Neural crest cell (in vitro differentiated cells): ENCODE measurements around the gene ATP8A1. TPM values are rescaled to one million over a fixed set of nuclear protein-coding genes. Genes with fewer than 3 reads are reported as not detected.

Experiments used
- DNase-seq: peaks from one replicate; pipeline ENCODE4 v3.0.0; 2021; ENCODE audit warnings: low read depth, mixed read lengths, low spot score
- H3K27ac Mint-ChIP-seq: one replicate; pipeline ENCODE4 v1.8.0; 2021; ENCODE audit warnings: mild to moderate bottlenecking, mixed read lengths; ENCODE audit not compliant: unreplicated experiment
- H3K27me3 Mint-ChIP-seq: 2 replicates; pipeline ENCODE4 v1.8.0; 2021; ENCODE audit warnings: low read depth, mild to moderate bottlenecking, mixed read lengths
- H3K36me3 Mint-ChIP-seq: 2 replicates; pipeline ENCODE4 v1.8.0; 2021; ENCODE audit warnings: low read depth, mild to moderate bottlenecking, mixed read lengths
- H3K4me1 Mint-ChIP-seq: 2 replicates; pipeline ENCODE4 v1.8.0; 2021; ENCODE audit warnings: mixed read lengths
- H3K4me3 Mint-ChIP-seq: one replicate; pipeline ENCODE4 v1.8.0; 2021; ENCODE audit warnings: mild to moderate bottlenecking, mixed read lengths
- H3K9me3 Mint-ChIP-seq: 2 replicates; pipeline ENCODE4 v1.8.0; 2021; ENCODE audit warnings: mixed read lengths
- CTCF ChIP-seq: fragments of 200-600 bp; sonication (generic); conservative IDR thresholded peaks from 2 replicates; pipeline ENCODE4 v1.5.0; 2021; ENCODE audit warnings: antibody characterized with exemption, mild to moderate bottlenecking
- total RNA-seq: library from RNA; stranded (reverse); gene quantifications from 2 replicates; pipeline ENCODE4 v1.2.1, GENCODE V29; 2021

Gene ATP8A1
- total RNA-seq, 1 donor from 2014 or later = 11.9 TPM

- Mint-ChIP-seq H3K9me3 (no peaks in the 10 kb centered on the region), H3K4me1 (peaks cover 40% of the 10 kb centered on the region), H3K27ac (peak within 1 kb of the TSS; percentile 83), H3K4me3 (peak within 1 kb of the TSS; percentile 95), H3K27me3 (peaks cover 83% of the 10 kb centered on the region), H3K36me3 (peaks cover 2% of the 10 kb centered on the region)
- DNase-seq = peak; percentile 43
- TF ChIP-seq CTCF = no peak
Observed at GRCh38 chr4:42396752-42397634, 259.9 kb downstream of the ATP8A1 start, which contains the start of gene SHISA3. SHISA3 (plus strand) TSS chr4:42397488; CDS start chr4:42398057, 569 bp downstream.

- Mint-ChIP-seq H3K9me3 (no peaks in the 10 kb centered on the region), H3K27ac (peak overlapping the region; percentile 60), H3K27me3 (peaks cover 84% of the 10 kb centered on the region), H3K36me3 (peaks cover 3% of the 10 kb centered on the region), H3K4me1 (peaks cover 43% of the 10 kb centered on the region), H3K4me3 (peak overlapping the region; percentile 82)
- DNase-seq = no peak
- no peak for TF ChIP-seq CTCF
Observed at GRCh38 chr4:42396361-42396751, 260.5 kb downstream of the ATP8A1 start.

DNA sequence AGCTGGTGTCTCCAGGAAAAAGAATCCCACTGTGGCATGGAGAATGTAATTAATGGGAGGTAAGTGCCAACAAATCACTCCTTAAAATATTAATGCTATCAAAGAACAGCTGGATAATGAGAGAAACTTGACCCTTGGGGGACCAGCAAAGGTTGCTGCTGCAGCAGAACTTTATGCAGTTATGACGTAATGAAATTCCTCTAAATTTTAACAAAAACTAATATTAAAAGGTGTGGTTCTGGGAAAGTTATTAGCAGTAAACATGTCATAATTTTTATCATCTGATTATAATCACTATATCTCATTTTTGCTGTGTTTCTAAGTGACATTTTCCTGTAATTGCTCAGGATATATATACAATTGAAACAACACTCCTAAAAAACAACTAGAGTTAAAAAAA lies 261.3 kb downstream of the ATP8A1 start:
- Mint-ChIP-seq H3K9me3 (no peaks in the 10 kb centered on the region), H3K27me3 (peaks cover 82% of the 10 kb centered on the region), H3K4me1 (peaks cover 42% of the 10 kb centered on the region), H3K36me3 (peaks cover 3% of the 10 kb centered on the region), H3K4me3 (peak overlapping the region; percentile 25), H3K27ac (no peak overlapping the region)
- DNase-seq = no peak
- TF ChIP-seq CTCF = no peak

- Mint-ChIP-seq H3K27ac (no peak overlapping the region), H3K4me3 (peak overlapping the region; percentile 22), H3K36me3 (peaks cover 3% of the 10 kb centered on the region), H3K27me3 (peaks cover 60% of the 10 kb centered on the region), H3K4me1 (peaks cover 26% of the 10 kb centered on the region), H3K9me3 (no peaks in the 10 kb centered on the region)
- DNase-seq = no peak
- TF ChIP-seq CTCF = no peak
Observed at GRCh38 chr4:42392436-42392835, 264.5 kb downstream of the ATP8A1 start.

DNA sequence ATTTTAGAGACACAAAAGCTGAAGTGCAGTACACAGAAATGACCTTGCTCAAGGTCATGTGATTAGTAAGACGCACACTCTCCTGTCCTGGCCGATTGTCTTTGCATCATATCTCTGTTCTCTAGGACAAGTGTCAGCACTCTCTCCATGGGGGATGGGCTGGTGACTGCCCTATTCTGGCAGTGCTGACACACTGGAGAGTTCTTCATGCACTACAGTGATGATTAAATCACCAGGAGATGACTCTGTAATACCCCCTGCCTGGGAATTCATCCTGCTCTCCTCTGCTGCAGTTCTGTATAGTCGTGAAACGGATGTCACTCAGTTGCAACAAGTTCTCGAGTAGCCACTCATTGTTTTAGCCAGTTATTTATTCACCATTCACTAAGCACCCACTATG lies 264.9 kb downstream of the ATP8A1 start:
- peaks cover 24% of the 10 kb centered on the region for H3K4me1 Mint-ChIP-seq
- H3K4me3 Mint-ChIP-seq = peak overlapping the region; percentile 22
- no peak for DNase-seq
- no peak for TF ChIP-seq CTCF
- peaks cover 3% of the 10 kb centered on the region for H3K36me3 Mint-ChIP-seq
- H3K27ac Mint-ChIP-seq = no peak overlapping the region
- H3K9me3 Mint-ChIP-seq = no peaks in the 10 kb centered on the region
- H3K27me3 Mint-ChIP-seq = peaks cover 56% of the 10 kb centered on the region
